ENCODE measurements around the gene PAFAH2.

PAFAH2 gene

DNA sequence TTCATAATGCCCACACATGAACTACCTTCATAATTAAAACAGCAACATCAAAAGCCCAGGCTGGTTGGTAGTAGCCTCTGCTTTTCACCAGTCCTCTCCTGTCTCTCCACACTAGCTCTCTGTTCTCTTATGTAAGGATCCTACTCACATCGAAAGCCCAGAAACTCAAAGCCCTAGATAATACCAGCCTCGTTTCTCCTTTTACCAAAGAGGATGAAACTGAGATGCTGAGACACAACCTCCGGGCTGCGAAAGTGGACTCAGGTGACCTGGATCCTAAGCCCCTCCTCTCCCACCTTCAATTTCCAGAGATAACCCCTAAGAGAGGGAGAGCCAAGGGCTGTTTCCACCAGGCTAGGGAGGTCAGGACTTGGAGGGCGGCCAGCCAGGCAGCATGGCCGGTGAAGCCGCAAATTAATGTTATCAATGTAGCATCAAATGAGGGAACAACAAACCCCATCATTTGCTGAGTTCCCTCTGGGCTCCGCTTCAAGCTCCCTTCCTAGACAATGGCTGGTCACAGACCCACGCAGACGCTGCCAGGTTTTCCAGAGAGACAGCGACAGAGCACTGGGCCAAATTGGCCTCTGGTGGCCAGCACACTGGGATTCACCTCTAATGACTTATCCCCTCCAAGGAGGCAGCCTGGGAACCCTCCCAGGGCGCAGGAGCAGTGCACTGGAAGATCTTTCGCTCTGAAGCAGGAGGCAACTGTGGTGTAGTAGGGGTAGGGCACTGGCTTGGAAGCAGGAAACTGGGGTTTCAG lies 70.9 kb downstream of the PAFAH2 start:
- no peak for FAIRE-seq

GRCh38 chr1:25924454-25924853 lies 73.4 kb downstream of the PAFAH2 start:
- no peak for FAIRE-seq

- FAIRE-seq = no peak
These were observed 74.8 kb downstream of the PAFAH2 start for GRCh38 chr1:25922971-25923552.

GRCh38 chr1:25922056-25922970 lies 75.5 kb downstream of the PAFAH2 start:
- FAIRE-seq = no peak

DNA sequence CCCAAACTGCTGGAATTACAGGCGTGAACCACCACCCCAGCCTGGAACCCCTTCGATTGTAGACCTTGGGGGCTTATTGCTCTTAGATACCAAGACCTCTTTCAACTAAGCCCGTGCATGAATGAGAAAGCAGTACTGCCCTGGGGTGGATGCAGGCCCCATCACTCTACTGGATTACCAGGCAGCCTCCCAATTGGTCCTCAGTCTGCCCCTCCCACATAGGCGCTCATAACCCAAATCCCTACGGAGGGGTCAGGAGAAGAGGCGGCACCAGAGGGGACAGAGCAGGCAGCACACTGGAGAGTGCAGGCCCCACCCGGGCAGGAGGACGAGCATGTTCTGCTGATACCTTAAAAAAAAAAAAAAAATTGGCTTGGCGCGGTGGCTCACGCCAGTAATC lies 79.2 kb downstream of the PAFAH2 start:
- FAIRE-seq = no peak

DNA sequence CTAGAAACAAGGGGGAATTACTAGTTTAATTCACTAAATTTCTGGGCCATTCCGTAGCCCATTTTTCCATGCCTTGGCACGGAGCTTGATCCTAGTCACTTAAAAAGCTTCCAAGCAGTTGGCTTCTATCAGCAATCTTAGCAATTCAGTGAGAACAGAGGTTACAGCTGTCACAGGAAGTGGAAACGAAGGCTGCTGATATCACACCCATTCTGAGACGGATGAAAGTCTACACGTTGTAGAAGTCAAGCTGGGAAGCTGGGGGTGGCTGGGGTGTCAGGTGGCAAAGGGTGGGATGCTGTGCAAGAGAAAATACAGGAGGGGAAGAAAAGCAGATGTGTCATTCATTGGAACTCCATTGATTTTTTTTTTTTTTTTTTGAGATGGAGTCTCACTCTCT lies 79.9 kb downstream of the PAFAH2 start:
- FAIRE-seq = no peak

DNA sequence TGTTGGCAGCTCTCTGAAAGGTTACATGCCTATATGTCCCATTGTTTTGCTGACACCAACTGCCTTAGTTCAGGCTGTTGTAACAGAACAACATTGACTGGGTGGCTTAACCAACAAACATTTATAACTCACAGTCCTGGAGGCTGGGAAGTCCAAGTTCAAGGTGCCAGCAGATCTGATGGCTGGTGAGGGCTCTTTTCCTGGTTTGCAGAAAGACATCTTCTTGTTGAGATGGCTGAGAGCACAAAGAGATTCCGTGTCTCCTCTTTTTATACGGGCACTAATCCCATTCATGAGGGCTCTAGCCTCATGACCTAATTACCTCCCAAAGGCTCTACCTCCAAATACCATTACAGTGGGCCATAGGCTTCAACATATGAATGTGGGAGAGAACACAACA lies 81.4 kb downstream of the PAFAH2 start:
- FAIRE-seq = no peak

- no peak for FAIRE-seq
These were observed 83.5 kb downstream of the PAFAH2 start for GRCh38 chr1:25914074-25914995.

GRCh38 chr1:25913206-25913605 lies 84.7 kb downstream of the PAFAH2 start:
- FAIRE-seq = no peak

DNA sequence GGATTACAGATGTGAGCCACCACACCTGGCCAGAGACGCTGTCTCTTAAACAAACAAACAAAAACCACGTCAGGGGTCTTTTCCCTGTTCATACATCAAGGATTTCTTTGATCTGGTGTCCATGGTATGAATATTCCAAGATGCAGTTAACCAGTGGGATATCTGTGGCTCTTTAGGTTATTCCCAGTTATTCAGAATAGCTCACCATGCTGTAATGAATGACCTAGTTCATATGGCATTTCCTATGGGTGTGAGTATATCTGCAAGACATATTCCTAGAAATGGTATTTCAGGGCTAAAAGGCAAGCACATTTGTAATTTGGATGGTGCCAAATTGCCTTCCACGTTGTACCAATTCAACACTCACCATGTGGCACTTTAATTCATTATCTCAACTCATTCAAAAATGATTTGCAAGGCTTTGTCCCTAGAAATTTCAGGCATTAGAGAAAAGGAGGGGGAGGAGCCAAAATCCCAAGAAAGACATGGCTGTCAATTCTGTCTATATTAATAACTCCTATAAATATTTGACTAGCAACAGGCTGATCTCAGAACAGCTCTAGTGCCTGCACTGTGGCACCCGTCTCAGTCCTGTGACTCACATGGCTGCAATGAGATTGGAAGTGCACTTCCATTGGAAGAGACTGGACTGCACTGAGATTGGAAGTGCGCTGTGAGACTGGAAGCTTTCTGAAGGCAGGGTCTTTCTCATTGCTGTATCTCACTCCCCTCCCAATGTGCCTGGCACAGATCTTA lies 85.6 kb downstream of the PAFAH2 start:
- FAIRE-seq = no peak

GRCh38 chr1:25911162-25911561 lies 86.7 kb downstream of the PAFAH2 start:
- FAIRE-seq = no peak
